GM06990 (cell line): ENCODE measurements around the gene GPR137C.
A peak's percentile ranks its signal among the peaks of the same experiment; 100 is the strongest.

ENCODE experiments used
- DNase-seq: peaks from one replicate; pipeline ENCODE4 v3.0.0-alpha.2; 2011; ENCODE audit not compliant: insufficient read length; ENCODE audit errors: extremely low read depth
- H3K27me3 ChIP-seq: replicated peaks from 2 replicates; pipeline ENCODE4 v1.6.0; 2011; ENCODE audit warnings: low read length; ENCODE audit not compliant: control insufficient read depth, insufficient read depth
- H3K36me3 ChIP-seq: 2 replicates; pipeline ENCODE4 v1.5.1; 2011; ENCODE audit warnings: low read length; ENCODE audit not compliant: control insufficient read depth, insufficient read depth
- H3K4me3 ChIP-seq: replicated peaks from 2 replicates; pipeline ENCODE4 v1.5.1; 2011; ENCODE audit warnings: low read depth, mild to moderate bottlenecking, control low read depth, low read length
- TF ChIP-seq, protein P1 (sequence below): IDR thresholded peaks from 2 replicates; pipeline ENCODE4 v1.5.1; 2011; ENCODE audit warnings: low read length, control low read depth, mild to moderate bottlenecking, inconsistent platforms; ENCODE audit not compliant: insufficient read depth, poor library complexity, severe bottlenecking

The GPR137C gene

GRCh38 chr14:52527052-52527451 is 25.6 kb upstream of the GPR137C start:
- TF ChIP-seq, protein P1, sequence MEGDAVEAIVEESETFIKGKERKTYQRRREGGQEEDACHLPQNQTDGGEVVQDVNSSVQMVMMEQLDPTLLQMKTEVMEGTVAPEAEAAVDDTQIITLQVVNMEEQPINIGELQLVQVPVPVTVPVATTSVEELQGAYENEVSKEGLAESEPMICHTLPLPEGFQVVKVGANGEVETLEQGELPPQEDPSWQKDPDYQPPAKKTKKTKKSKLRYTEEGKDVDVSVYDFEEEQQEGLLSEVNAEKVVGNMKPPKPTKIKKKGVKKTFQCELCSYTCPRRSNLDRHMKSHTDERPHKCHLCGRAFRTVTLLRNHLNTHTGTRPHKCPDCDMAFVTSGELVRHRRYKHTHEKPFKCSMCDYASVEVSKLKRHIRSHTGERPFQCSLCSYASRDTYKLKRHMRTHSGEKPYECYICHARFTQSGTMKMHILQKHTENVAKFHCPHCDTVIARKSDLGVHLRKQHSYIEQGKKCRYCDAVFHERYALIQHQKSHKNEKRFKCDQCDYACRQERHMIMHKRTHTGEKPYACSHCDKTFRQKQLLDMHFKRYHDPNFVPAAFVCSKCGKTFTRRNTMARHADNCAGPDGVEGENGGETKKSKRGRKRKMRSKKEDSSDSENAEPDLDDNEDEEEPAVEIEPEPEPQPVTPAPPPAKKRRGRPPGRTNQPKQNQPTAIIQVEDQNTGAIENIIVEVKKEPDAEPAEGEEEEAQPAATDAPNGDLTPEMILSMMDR: peak; percentile 7
- DNase-seq: no peak
- Histone ChIP-seq H3K27me3 (no peaks in the 10 kb centered on the region), H3K36me3 (no peaks in the 10 kb centered on the region), H3K4me3 (no peak overlapping the region)

DNA sequence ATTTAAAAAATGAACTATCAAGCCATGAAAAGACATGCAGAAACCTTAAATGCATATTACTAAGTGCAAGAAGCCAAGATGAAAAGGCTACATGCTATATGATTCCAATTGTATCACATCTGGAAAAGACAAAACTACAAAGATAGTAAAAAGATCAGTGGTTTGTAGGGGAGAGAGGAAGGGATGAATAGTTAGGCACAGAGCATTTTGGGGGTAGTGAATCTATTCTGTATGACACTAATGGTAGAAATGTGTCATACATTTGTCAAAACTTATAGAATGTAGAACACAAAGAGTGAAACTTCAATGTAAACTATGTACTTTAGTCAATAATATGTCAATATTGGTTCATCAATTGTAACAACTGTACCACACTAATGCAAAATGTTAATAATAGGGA is 21.2 kb upstream of the GPR137C start:
- DNase-seq: no peak
- TF ChIP-seq, protein P1: no peak
- H3K36me3 ChIP-seq: no peaks in the 10 kb centered on the region; the same call in 1 of the 2 replicates
- no peaks in the 10 kb centered on the region for H3K27me3 ChIP-seq
- no peak overlapping the region for H3K4me3 ChIP-seq

- H3K27me3 ChIP-seq: no peaks in the 10 kb centered on the region
- no peak for DNase-seq
- no peaks in the 10 kb centered on the region; the same call in 1 of the 2 replicates for H3K36me3 ChIP-seq
- no peak overlapping the region for H3K4me3 ChIP-seq
- TF ChIP-seq, protein P1: no peak
Observed at GRCh38 chr14:52536269-52536668, 16.4 kb upstream of the GPR137C start.

DNA sequence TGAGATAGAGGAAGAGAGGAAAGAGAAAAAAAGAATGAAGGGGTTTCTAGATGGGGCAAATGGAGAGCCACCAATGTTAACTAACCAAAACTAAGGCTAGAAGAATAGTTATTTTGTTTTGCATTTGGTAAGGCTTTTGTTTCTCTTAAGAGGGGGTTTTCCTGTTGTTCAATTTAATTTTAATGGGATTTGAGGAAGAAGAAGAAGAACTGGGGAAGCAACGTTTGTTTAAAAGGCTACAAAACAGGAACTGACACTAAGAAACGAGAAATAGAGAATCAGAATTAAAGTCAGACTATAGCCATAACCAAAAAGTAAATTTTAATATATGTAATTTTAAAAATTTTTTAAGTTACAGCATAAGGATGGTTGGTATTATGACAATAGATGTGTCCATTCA is 14.0 kb upstream of the GPR137C start:
- DNase-seq: no peak
- Histone ChIP-seq H3K27me3 (no peaks in the 10 kb centered on the region), H3K4me3 (no peak overlapping the region), H3K36me3 (no peaks in the 10 kb centered on the region; the same call in 1 of the 2 replicates)
- TF ChIP-seq, protein P1: no peak

DNA sequence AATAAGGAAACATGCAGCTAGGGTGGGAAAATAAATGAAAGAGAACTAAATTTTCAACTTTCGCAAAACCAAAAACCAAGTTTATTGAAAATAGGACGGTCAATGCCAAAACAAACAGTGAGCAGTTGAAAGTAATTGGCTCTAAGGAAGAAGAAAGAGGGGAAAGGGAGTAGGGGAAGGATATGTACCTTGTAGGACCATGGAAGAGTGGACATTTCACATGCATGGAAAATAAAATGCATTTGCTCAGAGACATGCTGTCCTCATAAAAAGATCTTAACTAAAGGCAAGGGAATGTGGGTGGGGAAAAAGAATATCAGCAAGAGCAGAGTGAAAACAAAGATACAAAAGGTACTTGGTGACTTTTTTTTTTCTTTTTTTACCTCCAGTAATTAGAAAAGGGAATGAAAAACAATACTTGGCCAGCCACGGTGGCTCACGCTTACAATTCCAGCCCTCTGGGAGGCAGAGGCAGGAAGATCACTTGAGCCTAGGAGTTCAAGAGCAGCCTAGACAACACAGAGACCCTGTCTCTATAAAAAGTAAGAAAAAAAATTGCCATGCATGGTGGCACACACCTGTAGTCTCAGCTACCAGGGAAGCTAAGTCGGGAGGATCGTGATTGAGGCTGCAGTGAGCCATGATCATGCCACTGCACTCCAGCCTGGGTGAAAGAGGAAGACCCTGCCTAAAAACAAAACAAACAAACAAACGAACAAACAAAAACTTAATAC is 6.9 kb upstream of the GPR137C start:
- H3K27me3 ChIP-seq: no peaks in the 10 kb centered on the region
- no peaks in the 10 kb centered on the region for H3K36me3 ChIP-seq
- TF ChIP-seq, protein P1: no peak
- no peak for DNase-seq
- no peak overlapping the region for H3K4me3 ChIP-seq

- no peak overlapping the region for H3K4me3 ChIP-seq
- TF ChIP-seq, protein P1: no peak
- DNase-seq: no peak
- no peaks in the 10 kb centered on the region for H3K36me3 ChIP-seq
- H3K27me3 ChIP-seq: no peaks in the 10 kb centered on the region
Observed at GRCh38 chr14:52546318-52546670, 6.3 kb upstream of the GPR137C start.
